NCI-H2196 treated with DMSO at 0.1 percent for 48 hours (cell line): ENCODE data around the gene INSRR.

Experiments
- DNase-seq: peaks from one replicate; lab custom pipeline; 2025; ENCODE audit not compliant: unreplicated experiment; lab: John Stamatoyannopoulos, UW

The INSRR gene

DNA sequence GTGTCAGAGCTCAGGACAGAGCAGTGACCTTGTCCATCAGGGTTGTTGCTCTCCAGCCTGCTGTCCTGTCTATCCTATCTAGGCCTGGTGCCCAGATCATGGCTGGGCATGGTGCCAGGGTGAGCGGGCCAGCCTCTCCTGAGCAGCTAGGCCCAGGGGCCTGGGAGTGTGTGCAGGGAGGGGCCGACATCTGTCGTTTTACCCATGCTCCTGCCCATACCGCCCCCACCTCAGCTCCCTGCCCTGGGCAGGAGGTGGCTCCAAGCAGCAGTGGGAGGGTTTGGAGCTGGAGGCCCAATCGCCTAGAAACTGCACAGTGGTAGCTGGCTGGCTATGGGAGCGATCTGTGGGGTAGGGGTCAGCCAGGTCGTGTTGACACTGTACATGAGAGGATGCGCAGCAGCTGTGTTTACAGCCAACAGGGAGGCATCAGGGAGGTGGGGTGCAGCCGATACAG is 6.5 kb downstream of the INSRR start:
- DNase-seq, result peak; percentile 99

GRCh38 chr1:156851779-156852417 is 7.0 kb downstream of the INSRR start:
- peak; percentile 54 for DNase-seq

- DNase-seq, result no peak
These were observed 9.8 kb downstream of the INSRR start for GRCh38 chr1:156849151-156849496.

GRCh38 chr1:156848461-156849150 is 10.3 kb downstream of the INSRR start:
- DNase-seq, result no peak

DNA sequence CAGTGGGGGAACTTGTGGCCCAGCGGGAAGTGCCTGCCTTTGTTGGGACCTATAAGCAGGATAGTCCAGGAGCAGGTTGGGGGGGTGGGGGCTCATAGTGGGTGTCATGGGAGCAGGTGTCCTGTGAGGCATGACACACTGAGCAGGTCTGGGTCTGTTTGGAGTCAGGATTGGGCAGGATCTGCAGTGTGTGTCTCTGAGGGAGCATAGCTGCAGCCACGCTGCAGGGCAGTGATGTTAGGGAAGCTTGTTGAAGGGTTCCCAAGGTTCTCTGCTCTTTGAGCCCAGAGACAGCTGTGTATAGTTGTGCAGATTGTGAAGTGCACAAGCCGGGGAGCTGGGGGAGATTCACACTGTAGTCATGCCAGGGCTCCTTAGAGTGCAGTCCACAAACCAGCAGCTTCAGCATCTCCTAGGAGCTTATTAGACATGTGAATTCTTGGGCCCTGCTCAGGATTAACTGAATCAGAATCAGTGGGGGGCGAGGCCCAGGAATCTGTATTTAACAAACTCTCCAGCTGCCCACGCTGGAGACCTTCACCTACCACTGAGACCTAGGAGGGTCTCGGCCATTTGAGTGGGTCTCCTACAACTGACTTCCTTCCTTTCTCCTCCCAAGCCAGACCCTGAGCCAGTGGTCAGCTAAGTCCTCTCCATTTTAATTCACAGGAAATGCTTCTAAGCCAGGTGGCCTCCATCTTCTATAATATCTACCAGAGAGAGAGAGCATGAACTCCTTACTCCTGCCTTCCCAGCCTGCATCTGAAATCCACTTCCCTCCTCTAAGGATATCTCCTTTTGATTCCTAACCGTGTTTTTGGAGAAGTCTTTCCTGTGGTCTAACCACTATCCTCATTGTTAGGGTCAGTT is 11.1 kb downstream of the INSRR start:
- DNase-seq, result no peak

GRCh38 chr1:156846643-156847042 is 12.3 kb downstream of the INSRR start:
- DNase-seq, result no peak

DNA sequence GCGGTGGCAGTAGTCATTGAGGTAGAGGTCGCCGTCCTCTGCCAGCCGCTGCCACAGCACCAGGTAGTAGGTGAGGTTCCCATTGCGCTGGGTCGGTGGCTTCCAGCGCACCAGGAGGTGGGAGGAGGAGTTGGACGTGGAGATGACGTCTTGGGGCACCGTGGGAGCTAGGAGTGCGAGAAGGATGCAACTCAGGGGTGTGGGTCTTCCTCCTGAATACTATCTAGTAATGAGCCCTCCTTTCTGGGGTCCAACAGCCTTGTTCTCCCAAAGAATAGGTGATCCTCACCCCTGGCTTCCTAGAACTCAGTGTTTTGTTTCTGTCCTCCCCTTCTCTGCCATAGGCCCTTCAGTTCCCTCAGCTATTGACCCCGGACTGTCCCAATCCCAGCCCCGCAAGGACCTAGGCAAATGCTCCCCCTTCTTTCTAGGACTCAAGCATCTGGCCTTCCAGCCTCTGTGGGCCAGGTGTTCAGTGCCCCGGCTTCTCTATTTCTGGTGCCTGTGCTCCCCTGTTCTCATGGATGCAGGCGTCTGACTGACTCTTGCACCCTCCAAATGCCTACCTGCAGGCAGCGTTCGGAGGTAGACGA is 12.9 kb downstream of the INSRR start:
- DNase-seq, result no peak

DNA sequence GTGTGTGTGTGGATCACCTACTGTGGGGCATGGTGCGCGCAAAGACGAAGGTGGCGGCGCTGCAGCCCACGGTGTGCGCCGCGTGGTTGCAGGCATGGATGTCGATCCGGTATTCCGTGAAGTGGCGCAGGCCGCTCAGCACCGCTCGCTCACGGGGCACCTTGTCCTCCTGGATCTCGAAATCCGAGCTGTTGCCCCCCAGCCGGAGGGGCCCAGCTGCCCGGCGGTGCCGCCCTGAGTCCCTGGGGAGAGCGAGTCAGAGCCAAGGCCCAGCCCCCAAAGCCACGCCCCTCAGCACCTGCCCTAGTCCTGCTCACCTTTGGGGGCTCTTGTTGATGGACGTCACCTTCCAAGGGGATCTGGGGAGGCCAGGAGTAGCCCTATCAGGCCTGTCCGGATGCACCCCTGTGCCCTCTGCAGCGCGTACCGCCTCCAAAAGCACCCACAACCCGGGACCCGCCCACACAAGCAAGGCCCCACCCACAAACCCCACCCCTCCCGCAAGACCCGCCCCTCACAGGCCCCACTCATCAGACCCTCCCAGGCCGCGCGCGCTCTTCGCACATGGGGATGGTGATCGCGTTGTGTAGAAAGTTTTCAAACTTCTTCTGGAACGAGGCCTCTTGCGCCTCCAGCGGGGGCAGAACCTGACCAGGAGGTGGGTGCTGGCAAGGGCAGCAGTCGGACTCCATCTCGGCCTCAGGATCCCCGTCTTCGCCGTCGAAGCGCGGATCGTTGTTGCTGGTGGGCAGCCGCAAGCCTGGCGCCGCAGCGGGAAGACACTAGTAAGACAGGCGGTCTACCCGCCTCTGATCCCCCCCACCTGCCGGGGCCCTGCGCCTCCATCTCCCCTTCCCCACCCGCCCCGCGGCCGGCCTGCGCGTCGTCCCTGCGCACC is 13.6 kb downstream of the INSRR start:
- no peak for DNase-seq

DNA sequence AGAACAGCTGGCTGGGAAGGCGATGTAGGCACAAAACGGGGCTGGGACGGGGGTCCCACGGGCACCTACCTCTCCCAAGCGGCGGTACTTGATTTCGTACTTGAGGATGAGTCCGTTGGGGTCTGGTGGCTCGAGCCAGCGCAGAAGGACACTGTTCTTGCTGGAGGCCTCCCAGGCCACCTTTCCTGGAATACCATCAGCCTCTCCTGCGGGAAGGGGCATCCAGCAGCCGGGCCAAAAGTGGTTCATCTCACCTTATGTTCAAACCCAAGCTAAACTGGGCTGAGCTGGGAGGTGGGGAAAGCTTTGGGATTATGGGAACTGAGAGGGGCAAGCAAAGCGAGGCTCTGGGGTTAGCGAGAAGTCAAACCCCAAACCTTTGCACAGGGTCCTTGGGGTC is 14.3 kb downstream of the INSRR start:
- DNase-seq, result no peak

DNA sequence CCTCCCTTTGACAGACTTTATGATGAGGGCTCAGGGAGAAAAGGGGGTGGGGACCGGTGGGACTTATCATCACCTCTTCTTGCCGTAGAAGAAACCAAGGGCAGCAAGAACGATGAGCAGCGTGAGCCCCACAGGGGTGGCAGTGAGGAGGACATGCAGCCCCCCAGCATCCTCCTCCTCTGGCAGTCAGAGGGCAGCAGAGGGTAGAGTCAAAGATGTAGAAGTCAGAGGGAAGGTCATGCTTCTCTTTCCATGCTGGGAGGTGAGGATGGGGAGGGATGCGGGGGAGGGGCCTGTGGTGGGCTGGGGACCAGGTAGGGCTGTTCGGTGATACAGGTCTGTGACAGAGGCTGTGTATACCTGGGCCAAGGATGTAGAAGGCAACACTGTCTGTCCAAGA is 14.8 kb downstream of the INSRR start:
- DNase-seq, result no peak

- DNase-seq, result no peak
These were observed 16.2 kb downstream of the INSRR start for GRCh38 chr1:156842618-156843300.

DNA sequence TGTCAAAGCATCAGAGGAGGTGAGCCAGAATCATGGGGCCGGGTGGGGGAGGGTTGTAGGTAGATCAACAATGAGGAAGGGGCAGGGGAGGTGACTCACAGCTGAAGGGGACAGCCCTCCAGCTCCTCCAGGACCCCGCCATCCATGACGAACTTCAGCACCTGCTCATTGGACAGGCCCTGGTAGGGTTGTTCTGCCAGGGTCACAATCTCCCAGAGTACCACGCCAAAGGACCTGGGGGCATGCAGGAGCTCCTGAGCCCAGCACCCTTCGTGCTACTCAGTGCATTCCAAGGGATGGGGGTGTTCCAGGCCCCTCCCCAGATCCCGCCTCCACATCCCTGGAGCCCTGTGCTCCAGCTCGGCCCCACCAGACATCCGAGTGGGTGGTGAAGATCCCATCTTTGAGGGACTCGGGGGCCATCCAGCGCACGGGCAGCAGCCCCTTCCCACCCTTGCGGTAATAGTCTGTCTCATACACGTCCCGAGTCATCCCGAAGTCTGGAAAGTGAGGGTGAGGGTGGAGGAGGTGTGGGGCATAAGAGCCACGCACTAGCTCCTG is 17.5 kb downstream of the INSRR start:
- no peak for DNase-seq

GRCh38 chr1:156840898-156841279 is 18.0 kb downstream of the INSRR start:
- DNase-seq, result no peak

DNA sequence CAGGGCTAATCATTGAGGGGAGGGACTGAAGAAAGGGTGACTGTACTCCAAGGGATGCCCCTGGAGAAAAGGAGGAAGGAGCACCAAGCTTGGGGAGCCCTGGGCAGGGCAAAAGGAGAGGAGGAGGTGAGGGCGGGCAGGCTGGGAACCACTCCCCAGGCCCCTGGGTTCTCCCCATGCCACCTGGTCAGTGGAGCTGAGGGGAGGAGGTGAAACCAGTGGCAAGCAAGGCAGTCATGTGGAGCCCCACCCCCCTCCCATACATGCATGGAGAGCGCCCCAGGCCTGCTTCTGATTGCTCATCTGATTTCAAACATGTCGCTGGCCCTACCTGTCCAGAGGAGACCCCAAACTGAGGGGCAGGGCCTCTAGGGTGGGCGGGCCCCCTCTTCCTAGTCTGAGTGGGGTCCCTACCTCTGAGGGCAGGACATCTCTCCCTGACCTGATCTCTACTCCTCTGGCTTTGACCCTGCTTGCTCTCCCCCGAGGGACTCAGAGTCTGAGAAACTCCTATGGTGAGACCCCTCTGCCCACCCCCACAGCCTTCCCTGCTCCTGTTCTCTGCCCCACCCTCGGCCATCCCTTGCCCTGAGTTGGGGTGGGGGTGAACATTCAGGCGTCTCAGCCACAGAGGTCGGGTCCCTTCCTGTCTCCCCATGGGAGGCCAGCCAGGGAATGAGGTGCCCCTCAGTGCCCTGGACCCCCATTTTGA is 18.6 kb downstream of the INSRR start:
- DNase-seq, result no peak

DNA sequence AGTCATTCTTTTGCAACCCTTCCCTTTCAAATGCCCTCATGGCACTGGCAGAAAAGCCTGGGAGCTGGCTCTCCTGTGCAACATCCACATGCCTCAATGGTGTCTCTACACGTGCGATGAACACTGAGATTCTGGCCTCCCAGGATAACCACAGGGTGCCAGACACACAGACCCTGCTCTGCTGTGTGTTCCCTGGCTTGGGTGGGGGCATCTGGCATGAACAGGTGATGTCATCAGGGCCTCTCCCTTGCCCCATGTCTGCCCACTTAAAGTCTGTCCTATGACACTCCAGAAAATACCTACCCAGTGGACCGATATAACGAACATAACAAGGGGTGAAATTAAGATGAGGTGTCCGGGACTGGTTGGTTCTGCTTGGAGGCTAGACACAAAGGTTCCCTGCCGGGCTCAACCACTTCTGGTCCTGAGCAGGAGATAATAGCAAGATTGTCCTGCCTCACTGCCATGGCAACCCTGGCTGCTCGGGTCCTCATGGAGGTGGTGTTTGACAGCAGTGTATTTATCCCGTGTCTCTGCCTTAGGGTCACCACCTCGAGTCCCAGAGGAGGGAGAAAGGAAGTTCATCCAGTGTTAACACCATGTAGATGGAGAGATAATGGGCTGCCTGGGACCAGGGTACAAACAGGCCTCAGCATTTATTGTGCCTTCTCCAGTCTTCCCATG is 19.3 kb downstream of the INSRR start:
- no peak for DNase-seq

GRCh38 chr1:156838972-156839371 is 19.9 kb downstream of the INSRR start:
- DNase-seq, result peak; percentile 17

- no peak for DNase-seq
These were observed 22.0 kb downstream of the INSRR start for GRCh38 chr1:156836892-156837291.

DNA sequence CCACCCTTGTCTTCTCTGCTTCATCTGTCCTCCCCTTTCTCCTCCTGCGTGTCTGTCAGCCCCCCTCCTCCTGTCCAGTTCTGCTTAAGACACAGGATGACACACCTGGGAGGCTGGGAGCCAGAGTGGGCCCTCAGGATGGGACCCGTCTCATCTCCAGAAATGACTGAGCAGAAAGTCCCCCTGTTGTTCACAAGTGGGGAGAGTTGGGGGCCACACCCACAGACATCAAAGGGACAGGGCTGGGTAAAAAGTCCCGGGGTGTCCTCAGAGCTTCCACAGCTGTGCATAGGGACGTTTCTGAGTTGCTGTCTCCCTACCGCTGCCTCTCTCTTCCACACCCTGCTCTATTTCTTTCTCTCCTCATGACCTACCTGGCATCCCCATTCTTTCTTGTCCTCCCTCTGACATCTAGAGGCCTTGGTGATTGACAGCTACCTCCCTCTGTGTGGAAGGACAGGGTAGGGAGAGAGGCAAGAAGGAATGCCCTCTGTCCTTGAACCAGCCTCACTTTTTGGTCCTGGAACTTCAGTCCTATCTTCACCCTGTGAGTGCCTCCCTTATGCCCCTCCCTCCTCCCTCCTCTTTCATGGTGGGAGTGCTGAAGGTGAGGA is 22.8 kb downstream of the INSRR start:
- DNase-seq, result no peak
